ENCODE data around the gene AOPEP.
A peak's percentile ranks its signal among the peaks of the same experiment; 100 is the strongest.

AOPEP gene

GRCh38 chr9:94726495-94727191 lies at the start of gene AOPEP:
Gene AOPEP, plus strand, starts transcription at chr9:94726699. Its CDS starts 33,085 bp downstream, at chr9:94759784.
- DNase-seq (ENCODE audit: low spot score), result peak; percentile 94

- DNase-seq (ENCODE audit: low spot score), result no peak
Observed at GRCh38 chr9:94677929-94678328, 48.6 kb upstream of the AOPEP start.

GRCh38 chr9:94679587-94679986 lies 46.9 kb upstream of the AOPEP start:
- no peak for DNase-seq (ENCODE audit: low spot score)

GRCh38 chr9:94680020-94680419 lies 46.5 kb upstream of the AOPEP start:
- DNase-seq (ENCODE audit: low spot score), result no peak

GRCh38 chr9:94680621-94681020 lies 45.9 kb upstream of the AOPEP start:
- DNase-seq (ENCODE audit: low spot score), result no peak

GRCh38 chr9:94681508-94681907 lies 45.0 kb upstream of the AOPEP start:
- peak; percentile 83 for DNase-seq (ENCODE audit: low spot score)

- no peak for DNase-seq (ENCODE audit: low spot score)
Observed at GRCh38 chr9:94685359-94685758, 41.1 kb upstream of the AOPEP start.

GRCh38 chr9:94687451-94687850 lies 39.0 kb upstream of the AOPEP start:
- DNase-seq (ENCODE audit: low spot score), result no peak

GRCh38 chr9:94690344-94690743 lies 36.2 kb upstream of the AOPEP start:
- DNase-seq (ENCODE audit: low spot score), result no peak

GRCh38 chr9:94692601-94693000 lies 33.9 kb upstream of the AOPEP start:
- DNase-seq (ENCODE audit: low spot score), result no peak

GRCh38 chr9:94693485-94694204 lies 32.9 kb upstream of the AOPEP start:
- DNase-seq (ENCODE audit: low spot score), result no peak

- no peak for DNase-seq (ENCODE audit: low spot score)
Observed at GRCh38 chr9:94696545-94696944, 30.0 kb upstream of the AOPEP start.

- DNase-seq (ENCODE audit: low spot score), result no peak
Observed at GRCh38 chr9:94697972-94698581, 28.4 kb upstream of the AOPEP start.

GRCh38 chr9:94699715-94700373 lies 26.7 kb upstream of the AOPEP start:
- no peak for DNase-seq (ENCODE audit: low spot score)

- no peak for DNase-seq (ENCODE audit: low spot score)
Observed at GRCh38 chr9:94700445-94700844, 26.1 kb upstream of the AOPEP start.

GRCh38 chr9:94703488-94704140 lies 22.9 kb upstream of the AOPEP start:
- no peak for DNase-seq (ENCODE audit: low spot score)

GRCh38 chr9:94705162-94705702 lies 21.3 kb upstream of the AOPEP start:
- DNase-seq (ENCODE audit: low spot score), result no peak

- DNase-seq (ENCODE audit: low spot score), result no peak
Observed at GRCh38 chr9:94706922-94707321, 19.6 kb upstream of the AOPEP start.

- DNase-seq (ENCODE audit: low spot score), result no peak
Observed at GRCh38 chr9:94713436-94714215, 12.9 kb upstream of the AOPEP start.

- no peak for DNase-seq (ENCODE audit: low spot score)
Observed at GRCh38 chr9:94714494-94714893, 12.0 kb upstream of the AOPEP start.

- DNase-seq (ENCODE audit: low spot score), result no peak
Observed at GRCh38 chr9:94717761-94718160, 8.7 kb upstream of the AOPEP start.

Data from putamen (tissue), 1 donor.